ENCODE results near the gene FZD10. TPM values are rescaled to one million over a fixed set of nuclear protein-coding genes. Genes with fewer than 3 reads are reported as not detected.

FZD10 gene
- total and polyA plus RNA-seq, 2 of the 13 experiments (the other 11 are each of a cell fraction or from before 2014, with no cell fraction given): not detected

- ATAC-seq: no peak
- Histone ChIP-seq H3K27ac (ENCODE audit: extremely low read length, insufficient read depth, low read length) (no peak overlapping the region), H3K9ac (ENCODE audit: insufficient read depth, low read depth, low read length) (no peak overlapping the region), H3K9me3 (ENCODE audit: low read length) (no peaks in the 10 kb centered on the region), H3K4me1 (ENCODE audit: insufficient read depth, low read length) (no peaks in the 10 kb centered on the region), H3K4me3 (replicated peaks in 1 of 3; ENCODE audit: insufficient read depth in 1 of 3, low read depth in 2 of 3, low read length in 3 of 3) (no peak overlapping the region), H2AFZ (ENCODE audit: low read length) (no peak overlapping the region), H3K36me3 (replicated peaks in 1 of 2; ENCODE audit: control insufficient read depth in 1 of 2, insufficient read depth in 2 of 2, low read length in 2 of 2) (no peaks in the 10 kb centered on the region), H4K20me1 (ENCODE audit: insufficient read depth, low read length) (no peaks in the 10 kb centered on the region), H3K4me2 (ENCODE audit: low read depth, low read length) (no peak overlapping the region), H3K27me3 (ENCODE audit: control insufficient read depth in 1 of 2, insufficient read depth in 2 of 2, low read length in 2 of 2) (peaks cover 0 to 8% of the 10 kb centered on the region in 2 experiments; a peak in 3 of 5 replicates), H3K79me2 (ENCODE audit: insufficient read depth, low read length) (no peaks in the 10 kb centered on the region)
- no TSS peak for BruUV-seq (replicated peaks)
- DNase-seq (ENCODE audit: low spot score): no peak
- CTCF ChIA-PET (ENCODE audit: low intra/inter-chr PET ratio, low total read pairs): no interaction called here
- TF ChIP-seq ZNF570 (CRISPR knock-in tag; IDR thresholded peaks at IDR 0.05; ENCODE audit: borderline replicate concordance) (no peak), HMGXB3 (CRISPR knock-in tag; IDR thresholded peaks at IDR 0.05; ENCODE audit: borderline replicate concordance) (no peak), TP53 (CRISPR knock-in tag; conservative IDR thresholded peaks at IDR 0.05) (no peak), SMAD9 (CRISPR knock-in tag; IDR thresholded peaks at IDR 0.05) (no peak), ZEB1 (IDR thresholded peaks at IDR 0.05; ENCODE audit: insufficient replicate concordance, low read depth) (no peak), ZNF770 (CRISPR knock-in tag; IDR thresholded peaks at IDR 0.05) (no peak), POLR2AphosphoS5 (IDR thresholded peaks at IDR 0.05; ENCODE audit: low read depth, low read length) (no peak), RFX3 (CRISPR knock-in tag; IDR thresholded peaks at IDR 0.05) (no peak), MXD4 (CRISPR knock-in tag; IDR thresholded peaks at IDR 0.05) (no peak), ZNF652 (CRISPR knock-in tag; IDR thresholded peaks at IDR 0.05; ENCODE audit: borderline replicate concordance, low read depth) (no peak), CENPBD1 (CRISPR knock-in tag; IDR thresholded peaks at IDR 0.05; ENCODE audit: borderline replicate concordance, low read depth) (no peak), HCFC1 (IDR thresholded peaks at IDR 0.05; ENCODE audit: low read depth, low read length) (no peak), NCOR1 (IDR thresholded peaks at IDR 0.05; ENCODE audit: borderline replicate concordance, low read length) (no peak), ZNF280B (CRISPR knock-in tag; IDR thresholded peaks at IDR 0.05; ENCODE audit: borderline replicate concordance) (no peak), HNF4G (IDR thresholded peaks at IDR 0.05; ENCODE audit: borderline replicate concordance, low read depth, low read length) (no peak), HNF4G (CRISPR knock-in tag; IDR thresholded peaks at IDR 0.05; ENCODE audit: borderline replicate concordance, low read depth) (no peak), NFYC (CRISPR knock-in tag; IDR thresholded peaks at IDR 0.05) (no peak), HES4 (CRISPR knock-in tag; IDR thresholded peaks at IDR 0.05; ENCODE audit: borderline replicate concordance) (no peak)
- intact Hi-C loops (cut with micrococcal nuclease; ENCODE audit: unreplicated experiment) (no loop called here), in situ Hi-C loops (cut with HindIII; ENCODE audit: extremely low pct_ligation_motif_present, low pct_unique_long_range_greater_than_20kb) (no loop called here)
- POLR2A ChIA-PET: no interaction called here
- no peak for FAIRE-seq
- 0% methylated on average over 2 of the region's 6 CpGs for WGBS (ENCODE audit: low lambda C conversion rate)
Observed at GRCh38 chr12:130205495-130205894, 43.2 kb downstream of the FZD10 start.

All from HepG2 (cell line).